Keratinocyte (primary cell): Measurements from ENCODE around the gene FGF11.

Experiments
- EZH2 ChIP-seq: IDR thresholded peaks from one replicate; pipeline ENCODE4 v1.6.1; 2012; ENCODE audit warnings: inconsistent platforms, mild to moderate bottlenecking, low read length, moderate library complexity
- TF ChIP-seq, protein P1 (sequence below), 3 experiments: IDR thresholded peaks in 1 of 3; conservative IDR thresholded peaks in 1 of 3; optimal IDR thresholded peaks in 1 of 3; 2 replicates in 2 of 3; 3 replicates in 1 of 3; pipeline versions ENCODE3 to v1.5.1; 2011; ENCODE audit warnings: low read length in 3 of 3, mild to moderate bottlenecking in 3 of 3, moderate library complexity in 2 of 3, control low read depth in 1 of 3, inconsistent platforms in 1 of 3; ENCODE audit not compliant: insufficient read depth in 2 of 3; ENCODE audit errors: extremely low read depth in 1 of 3

DNA sequence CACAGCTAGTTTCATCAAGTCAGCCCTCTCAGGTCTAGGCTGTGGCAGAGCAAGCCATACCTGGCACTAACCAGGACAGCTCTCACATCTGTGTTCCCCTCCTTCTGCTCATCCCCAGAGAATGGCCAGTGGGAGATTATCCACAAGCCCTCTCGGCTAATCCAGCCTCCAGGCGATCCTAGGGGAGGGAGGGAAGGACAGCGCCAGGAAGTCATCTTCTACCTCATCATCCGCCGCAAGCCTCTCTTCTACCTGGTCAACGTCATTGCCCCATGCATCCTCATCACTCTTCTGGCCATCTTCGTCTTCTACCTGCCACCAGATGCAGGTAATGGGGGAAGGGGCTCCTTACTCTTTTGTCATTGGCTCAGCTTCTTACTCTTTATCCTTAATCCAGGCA is 9.1 kb downstream of the FGF11 start:
- TF ChIP-seq, protein P1, sequence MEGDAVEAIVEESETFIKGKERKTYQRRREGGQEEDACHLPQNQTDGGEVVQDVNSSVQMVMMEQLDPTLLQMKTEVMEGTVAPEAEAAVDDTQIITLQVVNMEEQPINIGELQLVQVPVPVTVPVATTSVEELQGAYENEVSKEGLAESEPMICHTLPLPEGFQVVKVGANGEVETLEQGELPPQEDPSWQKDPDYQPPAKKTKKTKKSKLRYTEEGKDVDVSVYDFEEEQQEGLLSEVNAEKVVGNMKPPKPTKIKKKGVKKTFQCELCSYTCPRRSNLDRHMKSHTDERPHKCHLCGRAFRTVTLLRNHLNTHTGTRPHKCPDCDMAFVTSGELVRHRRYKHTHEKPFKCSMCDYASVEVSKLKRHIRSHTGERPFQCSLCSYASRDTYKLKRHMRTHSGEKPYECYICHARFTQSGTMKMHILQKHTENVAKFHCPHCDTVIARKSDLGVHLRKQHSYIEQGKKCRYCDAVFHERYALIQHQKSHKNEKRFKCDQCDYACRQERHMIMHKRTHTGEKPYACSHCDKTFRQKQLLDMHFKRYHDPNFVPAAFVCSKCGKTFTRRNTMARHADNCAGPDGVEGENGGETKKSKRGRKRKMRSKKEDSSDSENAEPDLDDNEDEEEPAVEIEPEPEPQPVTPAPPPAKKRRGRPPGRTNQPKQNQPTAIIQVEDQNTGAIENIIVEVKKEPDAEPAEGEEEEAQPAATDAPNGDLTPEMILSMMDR (optimal IDR thresholded peaks at IDR 0.05 in 1 of 3, IDR thresholded peaks at IDR 0.05 in 1 of 3, conservative IDR thresholded peaks at IDR 0.05 in 1 of 3; ENCODE audit: extremely low read depth in 1 of 3, insufficient read depth in 2 of 3, low read length in 3 of 3), result no peak
- TF ChIP-seq EZH2, result no peak
